Pons (tissue), 1 donor: ENCODE results near the gene MYL2.
"Not testable (repeated sequence)": the region's sequence is repeated elsewhere in the genome, so short reads cannot be mapped to it uniquely, and the experiment has no call there.

Experiments used
- DNase-seq: peaks from one replicate; pipeline ENCODE4 v3.0.0-alpha.2; 2016; ENCODE audit warnings: low spot score

The MYL2 gene, protein sequence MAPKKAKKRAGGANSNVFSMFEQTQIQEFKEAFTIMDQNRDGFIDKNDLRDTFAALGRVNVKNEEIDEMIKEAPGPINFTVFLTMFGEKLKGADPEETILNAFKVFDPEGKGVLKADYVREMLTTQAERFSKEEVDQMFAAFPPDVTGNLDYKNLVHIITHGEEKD

DNA sequence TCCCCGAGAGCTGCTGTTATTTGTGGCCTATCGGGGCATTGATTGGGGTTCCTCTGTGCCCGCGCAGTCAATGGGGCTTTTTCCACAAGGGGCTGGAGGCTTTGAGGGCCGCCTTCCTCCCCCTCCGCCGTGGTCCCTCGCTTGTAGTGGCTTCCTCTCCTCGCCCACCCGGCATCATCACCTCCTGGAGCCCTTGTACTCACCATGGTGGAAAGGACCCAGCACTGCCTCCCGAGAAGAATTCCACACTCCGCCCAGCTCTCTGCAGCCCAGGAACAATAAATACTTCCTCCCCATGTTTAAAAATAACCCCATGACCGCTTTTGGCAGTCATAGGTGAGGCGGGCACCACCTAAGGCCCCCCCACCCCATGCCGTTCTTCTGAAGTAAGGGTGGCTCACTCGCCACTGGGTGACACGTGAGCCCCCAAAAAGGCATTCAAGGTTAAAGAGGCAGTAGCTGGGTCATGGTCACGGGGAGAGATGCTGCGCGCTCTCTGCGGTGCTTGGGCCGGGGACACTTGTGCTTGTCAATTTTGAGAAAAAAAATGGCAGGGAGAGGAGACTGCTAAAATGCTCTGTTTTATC is at the start of gene MYL2:
MYL2 (minus strand) TSS at position 256 of the 587 bp plus-strand sequence; CDS start at position 206, 50 bp downstream.
- DNase-seq: no peak

DNA sequence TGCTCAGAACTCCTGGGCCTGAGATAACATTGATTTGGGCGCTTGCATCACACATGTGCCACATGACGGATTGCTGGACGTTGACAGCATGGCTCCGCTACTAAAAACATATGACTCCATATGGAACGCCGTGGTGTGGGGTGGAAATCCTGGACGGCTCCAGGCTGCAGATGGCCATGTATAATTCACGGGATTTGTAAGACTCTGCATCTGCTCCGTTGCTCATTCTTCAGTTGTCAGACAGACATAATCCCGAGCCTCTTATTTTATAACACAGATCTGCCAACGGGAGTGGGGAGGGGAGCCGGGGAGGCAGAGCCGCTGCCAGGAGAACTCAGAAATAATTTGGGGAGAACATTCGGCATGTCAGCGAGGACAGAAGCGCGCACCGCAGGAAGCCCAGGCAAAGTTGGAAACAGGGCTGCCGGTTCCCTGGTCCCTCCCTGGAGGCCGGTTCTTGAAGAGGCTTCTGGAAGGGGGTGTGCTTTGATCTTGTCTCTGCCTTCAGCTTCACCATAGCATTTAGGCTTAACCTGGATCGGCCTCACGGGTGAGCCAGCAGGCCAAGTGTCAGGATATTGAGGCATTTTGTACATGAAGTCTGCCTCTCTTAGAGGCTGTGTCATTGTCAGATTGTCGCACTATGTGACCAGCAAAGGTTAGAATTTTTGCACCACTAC is 45.8 kb upstream of the MYL2 start:
- DNase-seq: no peak

DNA sequence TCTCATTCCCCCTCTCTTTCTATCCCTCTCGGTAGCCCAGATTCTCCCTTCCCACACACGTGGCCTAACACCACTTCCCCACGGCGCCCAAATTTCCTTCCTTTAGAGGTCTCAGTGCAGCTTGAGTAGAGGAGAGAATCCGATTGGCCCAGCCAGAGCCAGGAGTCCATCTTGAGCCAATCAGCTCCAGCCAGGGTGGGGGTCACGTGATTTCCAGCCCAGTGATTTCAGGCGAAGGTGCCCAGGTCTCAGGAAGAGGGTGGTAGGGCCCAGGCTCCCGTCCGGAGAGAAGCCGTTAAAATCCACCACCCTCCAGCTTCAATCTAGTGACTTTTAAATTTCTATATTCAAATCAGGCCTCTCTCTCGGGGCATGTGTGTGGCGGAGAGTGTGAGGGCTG is 45.2 kb upstream of the MYL2 start:
- no peak for DNase-seq

DNA sequence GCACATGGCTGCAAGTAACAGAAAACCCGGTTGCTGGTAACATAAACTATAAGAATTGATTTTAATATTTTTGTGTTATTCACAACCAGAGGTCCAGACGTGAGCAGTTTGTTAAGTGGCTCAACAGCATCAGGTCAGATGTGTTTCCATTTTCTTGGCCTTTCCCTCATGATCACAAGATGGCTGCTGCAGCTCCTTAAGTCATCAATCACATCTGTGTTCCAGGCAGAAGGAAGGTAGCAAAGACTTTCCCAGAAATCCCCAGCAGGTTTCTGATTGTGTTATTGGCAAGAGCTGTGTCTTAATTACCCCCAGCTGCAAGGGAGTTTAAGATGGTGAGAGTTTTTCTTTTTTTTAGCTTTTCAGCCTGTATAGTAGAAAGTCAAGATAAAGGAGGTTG is 40.4 kb upstream of the MYL2 start:
- no peak for DNase-seq

DNA sequence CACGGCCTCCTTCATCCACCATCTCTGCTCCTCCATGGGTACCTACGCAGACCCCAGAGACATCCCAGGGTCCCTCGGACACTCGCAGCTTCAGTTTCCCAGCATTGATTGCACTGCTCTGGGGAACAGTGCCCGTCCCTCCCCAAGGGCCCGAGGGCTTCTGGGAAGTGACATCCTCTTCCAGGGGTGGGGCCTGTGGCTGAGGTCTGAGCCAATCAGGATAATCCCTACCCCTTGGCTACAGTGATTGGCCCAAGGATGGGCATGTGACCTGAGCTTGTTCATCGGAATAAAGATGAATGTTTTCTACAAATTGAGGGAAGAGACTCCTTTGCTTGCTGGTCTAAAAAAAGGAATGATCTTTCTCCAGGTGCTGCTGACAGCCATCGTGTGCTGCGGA is 37.3 kb upstream of the MYL2 start:
- DNase-seq: no peak

DNA sequence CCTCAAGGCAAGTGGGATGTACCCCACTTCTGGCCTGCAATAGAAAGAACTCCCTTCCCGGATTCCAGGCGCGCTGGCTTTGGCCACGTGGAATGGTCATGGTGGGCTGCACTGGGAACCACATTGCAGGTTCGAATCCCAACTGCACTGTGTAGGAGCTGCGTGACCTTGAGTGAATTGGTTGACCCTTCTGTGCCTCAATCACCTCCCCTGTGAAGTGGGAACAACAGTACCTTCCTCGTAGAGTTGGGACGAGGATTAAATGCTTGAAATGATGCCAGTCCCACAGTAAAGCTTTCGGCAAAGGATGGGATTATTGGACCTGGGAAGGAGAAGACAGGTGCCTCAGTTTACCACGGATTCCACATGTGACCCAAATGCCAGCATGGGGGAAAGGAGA is 36.8 kb upstream of the MYL2 start:
- DNase-seq: no peak

DNA sequence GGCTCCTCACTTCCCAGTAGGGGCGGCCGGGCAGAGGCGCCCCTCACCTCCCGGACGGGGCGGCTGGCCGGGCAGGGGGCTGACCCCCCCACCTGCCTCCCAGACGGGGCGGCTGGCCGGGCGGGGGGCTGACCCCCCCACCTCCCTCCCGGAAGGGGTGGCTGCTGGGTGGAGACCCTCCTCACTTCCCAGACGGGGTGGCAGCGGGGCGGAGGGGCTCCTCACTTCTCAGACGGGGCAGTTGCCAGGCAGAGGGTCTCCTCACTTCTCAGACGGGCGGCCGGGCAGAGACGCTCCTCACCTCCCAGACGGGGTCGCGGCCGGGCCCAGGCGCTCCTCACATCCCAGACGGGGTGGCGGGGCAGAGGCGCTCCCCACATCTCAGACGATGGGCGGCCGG is 30.5 kb upstream of the MYL2 start:
- not testable (repeated sequence) for DNase-seq

DNA sequence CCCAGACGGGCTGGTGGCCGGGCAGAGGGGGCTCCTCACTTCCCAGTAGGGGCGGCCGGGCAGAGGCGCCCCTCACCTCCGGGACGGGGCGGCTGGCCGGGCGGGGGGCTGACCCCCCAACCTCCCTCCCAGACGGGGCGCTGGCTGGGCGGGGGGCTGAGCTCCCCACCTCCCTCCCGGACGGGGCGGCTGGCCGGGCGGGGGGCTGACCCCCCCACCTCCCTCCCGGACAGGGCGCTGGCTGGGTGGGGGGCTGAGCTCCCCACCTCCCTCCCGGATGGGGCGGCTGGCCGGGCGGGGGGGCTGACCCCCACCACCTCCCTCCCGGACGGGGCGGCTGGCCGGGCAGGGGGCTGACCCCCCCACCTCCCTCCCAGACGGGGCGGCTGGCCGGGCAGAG is 30.1 kb upstream of the MYL2 start:
- not testable (repeated sequence) for DNase-seq

DNA sequence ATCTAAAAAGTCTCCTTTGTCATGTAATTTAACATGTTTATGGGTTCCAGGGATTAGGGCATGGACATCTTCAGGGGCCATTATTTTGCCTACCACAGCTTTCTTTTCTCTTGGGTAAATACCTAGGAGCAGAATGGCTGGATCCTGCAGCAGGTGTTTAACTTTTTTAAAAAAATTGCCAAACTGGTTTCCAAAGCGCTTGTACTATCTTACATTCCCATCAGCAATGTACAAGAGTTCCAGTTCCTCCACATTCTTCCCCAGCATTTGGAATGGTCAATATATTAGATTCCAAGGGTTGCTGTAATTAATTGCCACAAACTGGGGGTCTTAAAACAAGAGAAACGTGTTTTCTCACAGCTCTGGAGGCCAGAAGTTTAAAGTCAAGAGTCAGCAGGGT is 27.7 kb upstream of the MYL2 start:
- no peak for DNase-seq

DNA sequence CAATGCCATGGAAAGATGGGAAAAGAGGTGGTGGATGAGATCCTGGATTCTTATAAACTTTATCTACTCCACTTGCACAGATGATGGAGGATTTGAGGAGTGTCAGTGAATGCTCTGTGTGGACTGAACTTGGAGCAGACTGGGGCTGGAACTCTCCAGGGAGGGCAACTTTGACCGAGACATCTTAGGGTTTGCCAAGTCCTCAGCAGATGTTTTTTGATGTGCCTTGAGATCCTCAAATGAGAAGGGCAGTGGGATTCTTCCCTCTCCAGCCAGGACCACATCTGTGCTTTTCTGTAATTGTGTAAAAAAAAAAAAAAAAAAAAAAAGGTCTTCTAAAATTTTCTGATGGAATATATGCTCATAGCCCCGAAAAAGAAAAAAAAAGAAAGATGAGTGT is 23.0 kb upstream of the MYL2 start:
- DNase-seq: no peak

DNA sequence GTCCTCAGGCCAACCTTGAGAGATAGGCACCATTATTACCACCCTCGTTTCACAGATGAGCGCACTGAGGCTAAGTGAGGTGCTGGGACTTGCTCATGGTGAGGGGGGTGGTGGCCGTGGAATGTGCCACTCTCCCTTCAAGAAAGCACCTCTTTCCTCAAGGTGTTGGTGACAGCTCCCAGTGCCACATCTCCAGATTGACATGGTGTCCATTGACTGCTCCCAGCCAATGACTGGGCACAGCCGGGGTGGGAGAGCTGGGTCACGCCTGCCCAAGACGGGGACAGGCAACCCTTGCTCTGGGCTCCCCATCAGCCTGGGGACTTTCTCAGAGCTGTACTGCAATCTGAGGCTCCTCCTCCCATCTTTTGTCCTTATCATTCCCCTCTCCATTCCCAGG is 21.0 kb upstream of the MYL2 start:
- no peak for DNase-seq

DNA sequence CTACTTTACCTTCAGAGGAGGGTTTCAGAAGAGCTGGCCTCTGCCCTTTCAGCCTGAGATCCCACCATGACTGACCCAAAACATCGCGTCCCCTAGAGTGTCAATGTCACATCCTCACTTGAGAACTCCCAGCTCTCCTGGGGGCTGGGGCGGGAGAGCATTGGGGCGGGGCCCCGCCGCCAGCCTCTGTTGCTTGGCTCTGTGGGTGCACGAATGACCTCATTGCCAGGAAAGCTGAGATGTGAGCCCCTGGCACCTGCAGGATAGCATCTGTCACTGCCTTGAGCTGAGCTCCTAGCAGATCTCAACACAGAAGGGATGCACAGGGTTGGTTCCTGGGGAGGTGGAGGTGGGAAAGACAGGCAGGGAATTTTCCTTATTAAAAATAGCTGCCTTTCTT is 20.6 kb upstream of the MYL2 start:
- DNase-seq: no peak

DNA sequence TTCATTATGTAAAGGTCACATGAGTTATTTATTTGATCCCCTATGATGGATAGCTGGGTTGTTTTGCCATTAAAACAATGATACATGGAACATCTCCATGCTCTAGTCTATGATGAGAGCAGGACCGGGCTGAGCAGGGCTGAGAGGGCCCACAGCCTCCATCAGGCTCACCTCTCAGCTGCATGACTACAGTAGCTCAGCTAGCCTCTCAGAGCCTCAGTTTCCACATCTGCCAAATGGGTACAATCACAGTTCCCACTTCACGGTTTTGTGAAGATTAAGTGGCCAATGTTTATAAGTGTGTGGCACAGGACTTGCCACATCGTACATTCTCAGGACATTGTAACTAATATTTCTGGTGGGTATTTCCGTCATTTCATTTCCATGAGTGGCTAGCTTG is 19.9 kb upstream of the MYL2 start:
- DNase-seq: no peak

DNA sequence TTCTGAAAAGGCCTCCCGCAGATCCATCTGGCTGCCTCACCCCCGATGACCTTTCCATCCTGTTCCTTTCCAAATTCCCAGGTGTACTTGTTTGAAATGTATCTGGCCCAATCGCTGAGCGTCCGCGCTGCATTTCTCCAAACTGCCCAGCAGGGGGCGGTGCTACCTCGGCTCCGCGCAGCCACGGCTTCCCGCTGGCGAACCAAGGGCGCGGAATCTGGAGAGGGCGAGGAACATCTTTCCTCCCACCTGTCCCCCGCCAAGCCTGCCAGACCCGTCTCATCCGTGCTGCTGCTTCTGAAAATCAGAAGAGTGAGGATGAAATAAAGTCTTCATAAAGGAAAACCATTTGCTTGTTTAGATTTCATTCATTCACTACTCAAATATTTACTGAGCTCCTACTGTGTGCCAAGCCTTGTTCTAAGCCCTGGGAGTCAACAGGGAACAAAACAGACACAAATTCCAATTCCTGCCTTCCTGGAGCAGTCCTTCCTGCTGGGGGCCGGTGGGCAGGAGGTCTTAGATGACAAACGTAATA is 16.8 kb upstream of the MYL2 start:
- peak; percentile 27 for DNase-seq

DNA sequence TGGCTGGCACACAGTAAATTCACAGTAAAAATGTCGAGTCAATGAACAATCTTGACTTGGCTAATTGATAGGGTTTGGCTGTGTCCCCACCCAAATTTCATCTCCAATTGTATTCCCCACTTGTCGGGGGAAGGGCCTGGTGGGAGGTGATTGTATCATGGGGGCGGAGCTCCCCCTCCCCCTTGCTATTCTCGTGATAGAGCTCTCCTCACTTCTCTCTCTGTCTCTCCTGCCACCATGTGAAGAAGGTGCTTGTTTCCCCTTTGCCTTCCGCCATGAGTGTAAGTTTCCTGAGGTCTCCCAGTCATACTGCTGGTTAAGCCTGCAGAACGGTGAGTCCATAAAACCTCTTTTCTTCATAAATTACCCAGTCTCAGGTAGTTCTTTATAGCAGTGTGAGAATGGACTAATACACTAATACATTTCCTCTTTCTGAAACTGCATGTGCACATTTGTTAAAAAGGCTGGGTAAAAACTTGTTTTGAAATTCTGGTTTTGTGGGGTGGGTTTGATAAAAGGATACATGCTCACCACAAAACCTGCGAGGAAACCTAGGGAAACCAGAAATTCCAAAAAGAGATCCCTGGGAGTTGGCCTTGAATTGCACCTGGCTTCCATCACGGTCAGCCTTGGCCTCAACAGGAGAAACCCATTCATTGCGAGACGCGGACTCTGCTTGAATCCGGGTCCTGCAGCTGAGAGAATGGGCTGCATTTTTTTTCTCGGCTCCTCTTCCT is 16.2 kb upstream of the MYL2 start:
- no peak for DNase-seq

DNA sequence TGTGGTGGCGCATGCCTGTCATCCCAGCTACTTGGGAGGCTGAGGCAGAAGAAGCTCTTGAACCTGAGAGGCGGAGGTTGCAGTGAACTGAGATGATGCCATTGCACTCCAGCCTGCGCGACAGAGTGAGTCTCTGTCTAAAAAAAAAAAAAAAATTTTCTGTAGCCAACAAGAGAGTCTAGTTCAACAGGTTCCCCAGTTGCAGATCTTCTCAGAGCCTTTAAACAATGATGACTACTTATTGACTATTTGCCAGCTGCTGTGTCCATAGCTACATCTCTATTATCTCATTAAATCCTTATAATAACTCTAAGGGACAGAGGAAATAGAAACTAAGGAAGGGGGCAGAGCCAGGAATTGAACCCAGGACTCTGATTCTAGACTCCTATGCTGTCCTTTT is 15.2 kb upstream of the MYL2 start:
- DNase-seq: no peak

DNA sequence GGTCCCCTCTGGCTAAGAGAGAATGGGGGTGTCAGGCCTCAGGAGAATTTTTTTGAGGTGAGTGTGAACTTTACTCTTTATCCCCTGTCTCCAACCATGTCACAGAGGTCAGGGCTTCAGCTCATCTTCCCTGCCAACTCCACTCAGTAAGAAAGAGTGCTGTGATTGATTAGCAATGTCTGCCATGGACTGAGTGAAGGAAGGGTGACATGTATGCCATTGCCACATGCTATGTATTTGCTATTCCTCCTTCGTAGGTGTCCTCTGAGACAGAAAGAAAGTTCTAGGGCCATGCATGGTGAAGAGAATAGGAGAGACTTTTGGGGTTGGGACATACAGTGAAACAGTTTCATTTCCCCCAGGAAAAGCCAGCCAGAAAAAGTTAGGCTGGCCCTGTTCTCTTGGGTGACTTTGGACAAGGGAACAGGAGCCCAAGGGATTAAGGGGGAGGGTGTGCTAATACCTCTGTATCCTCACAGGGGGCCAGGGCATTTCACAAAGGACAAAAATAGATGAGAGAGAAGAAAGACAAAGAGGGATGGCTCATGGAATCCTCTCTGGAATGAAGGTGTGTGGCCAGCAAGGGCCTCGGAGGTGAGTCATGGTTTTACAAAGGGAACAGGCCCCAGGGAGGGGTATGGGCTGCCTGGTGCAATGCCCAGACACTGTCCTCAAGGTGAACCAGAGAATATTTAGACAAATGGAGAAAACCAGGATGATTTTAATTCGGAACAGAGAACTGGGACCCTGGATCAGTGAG is 13.9 kb upstream of the MYL2 start:
- no peak for DNase-seq

DNA sequence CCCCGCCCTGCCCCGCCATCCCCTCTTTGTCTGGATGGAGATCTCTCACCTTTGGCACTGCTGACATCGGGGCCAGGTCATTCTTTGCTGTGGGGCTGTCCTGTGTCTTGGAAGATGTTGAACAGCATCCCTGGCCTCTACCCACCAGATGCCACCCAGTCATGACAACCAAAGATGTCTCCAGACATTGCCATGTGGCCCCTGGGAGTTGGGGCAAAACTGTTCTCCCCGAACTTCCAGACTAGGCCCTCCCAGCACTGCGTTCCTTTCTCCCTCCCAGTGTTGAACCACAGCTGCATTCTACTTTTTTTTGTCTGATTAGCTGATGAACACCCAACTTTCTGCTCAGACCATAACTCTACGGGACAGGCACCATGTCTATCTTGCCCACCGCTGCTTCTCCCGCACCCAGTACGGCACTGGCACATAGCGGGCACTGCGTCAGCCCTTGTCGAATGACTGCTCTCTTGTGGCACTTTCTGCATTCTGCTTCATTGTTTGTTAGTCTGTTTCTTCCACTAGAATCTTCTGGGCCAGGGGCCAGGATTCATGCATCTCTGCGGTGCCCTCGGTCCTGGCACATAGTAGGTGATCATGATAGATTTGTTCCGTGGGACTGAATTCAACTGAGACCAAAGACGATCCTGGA is 13.1 kb upstream of the MYL2 start:
- no peak for DNase-seq

DNA sequence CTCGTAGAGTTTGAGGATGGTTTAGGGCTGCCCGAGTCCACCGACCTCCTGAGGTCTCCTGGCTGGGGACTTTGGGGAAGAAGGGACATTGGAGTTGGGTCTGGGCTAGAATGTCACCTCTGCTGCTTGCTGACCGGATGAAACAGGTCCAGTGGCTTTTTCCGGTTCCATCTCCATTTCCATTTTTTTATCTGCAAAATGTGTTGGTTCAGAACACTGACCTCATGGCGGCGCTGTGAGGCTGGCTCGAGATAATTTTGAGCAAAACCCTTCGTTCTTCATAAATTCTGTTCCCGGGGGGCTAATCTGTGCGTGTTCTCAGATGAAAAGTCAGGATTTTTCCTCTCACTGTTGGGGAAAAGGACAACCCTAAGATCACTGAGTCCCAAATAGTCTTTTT is 11.7 kb upstream of the MYL2 start:
- DNase-seq: no peak

DNA sequence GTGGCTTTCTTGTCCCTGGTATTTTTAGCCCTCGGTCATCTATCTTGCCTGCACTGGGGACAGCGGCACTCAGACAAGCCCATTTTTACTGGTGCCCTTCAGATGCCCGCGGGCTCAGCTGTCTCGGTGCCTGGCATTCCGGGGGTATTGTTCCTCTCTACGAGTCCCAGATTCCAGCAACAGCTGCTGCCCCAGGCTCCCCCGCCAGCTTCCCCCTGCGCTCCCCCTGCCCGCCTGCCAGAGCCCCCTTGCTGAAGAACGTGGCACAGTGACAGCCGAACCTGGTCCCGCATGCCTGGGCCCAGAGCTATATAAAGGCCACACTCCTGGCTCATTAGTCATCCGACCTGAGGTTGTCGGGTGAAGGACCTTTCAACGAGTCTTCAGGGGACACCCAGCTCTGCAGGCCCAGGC is 10.9 kb upstream of the MYL2 start:
- no peak for DNase-seq
